NCI-H748 treated with DMSO at 0.1 percent for 48 hours (cell line): ENCODE results near the gene TEX12.

Experiments
- DNase-seq: peaks from one replicate; lab custom pipeline; 2025; lab: John Stamatoyannopoulos, UW

The TEX12 gene

GRCh38 chr11:112213753-112214152 lies 46.6 kb downstream of the TEX12 start:
- DNase-seq = no peak

GRCh38 chr11:112215621-112216020 lies 48.4 kb downstream of the TEX12 start:
- no peak for DNase-seq

GRCh38 chr11:112216561-112217105 lies 49.5 kb downstream of the TEX12 start:
- no peak for DNase-seq

GRCh38 chr11:112219476-112220232 lies 52.5 kb downstream of the TEX12 start:
- DNase-seq = peak; percentile 35

GRCh38 chr11:112221274-112221835 lies 54.2 kb downstream of the TEX12 start:
- no peak for DNase-seq
